Psoas muscle (tissue), 8 donors: ENCODE results near the gene SEC11A. TPM values are rescaled to one million over a fixed set of nuclear protein-coding genes. Genes with fewer than 3 reads are reported as not detected.

Source experiments
- ATAC-seq, 4 donors: fragments of 200-7000 bp; cut with Tn5 transposase; one replicate each; pipeline ENCODE4 v1.9.1; 2020; ENCODE audit warnings: moderate library complexity in 3 of 4, mild to moderate bottlenecking in 2 of 4
- DNase-seq, 2 donors: peaks; one replicate each; pipeline ENCODE4 v3.0.0-alpha.2; 2020
- H3K27ac ChIP-seq: fragments of 200-600 bp; one replicate; pipeline ENCODE4 v1.8.0; 2022
- H3K27me3 ChIP-seq, 3 donors: fragments of 200-600 bp in 1 of 3; one replicate each; pipeline versions ENCODE4 v1.6.1 to v1.8.0; 2013 to 2022; ENCODE audit warnings: low read length in 2 of 3, mild to moderate bottlenecking in 2 of 3, moderate library complexity in 1 of 3; ENCODE audit not compliant: insufficient read depth in 3 of 3
- H3K36me3 ChIP-seq, 2 donors: fragments of 200-600 bp in 1 of 2; one replicate each; pipeline versions ENCODE4 v1.6.1 to v1.8.0; 2013 to 2022; ENCODE audit warnings: low read depth in 1 of 2, mild to moderate bottlenecking in 1 of 2, moderate library complexity in 1 of 2; ENCODE audit not compliant: insufficient read depth in 1 of 2
- H3K4me1 ChIP-seq: fragments of 200-600 bp; one replicate; pipeline ENCODE4 v1.8.0; 2022
- H3K4me3 ChIP-seq: fragments of 200-600 bp; one replicate; pipeline ENCODE4 v1.8.0; 2022; ENCODE audit warnings: mild to moderate bottlenecking
- H3K9me3 ChIP-seq: fragments of 200-600 bp; one replicate; pipeline ENCODE4 v1.8.0; 2022
- CTCF ChIP-seq: fragments of 200-600 bp; IDR thresholded peaks from one replicate; pipeline ENCODE4 v1.8.0; 2022; ENCODE audit warnings: antibody characterized with exemption
- WGBS, 3 donors: extraction: QIAGEN DNeasy Blood & Tissue Kit; methylation state at CpG; one replicate each; pipeline versions ENCODE4 v1.1.6 to v1.1.7; 2013; 5-methylcytosine and 5-hydroxymethylcytosine counted together
- intact Hi-C, 2 donors: fragments of 100-400 bp; cut with DNase I; formaldehyde crosslinking; loops; one replicate each; pipeline versions ENCODE4 v1.11.0 to v1.14.2; 2022
- polyA plus RNA-seq, 3 donors: library from polyadenylated mRNA; stranded (reverse); fragments of 200-250 nt; gene quantifications; one replicate each; pipeline ENCODE4 v1.2.3, GENCODE V29; 2013
- total RNA-seq, 4 donors: library from RNA; stranded (reverse); fragmentation: NEBNext Ultra II Directional in 2 of 4; extraction: Animal tissue kit (Norgen Biotek cat#: 25700) in 2 of 4; gene quantifications; one replicate each; pipeline versions ENCODE4 v1.2.1 to v1.2.4, GENCODE V29; 2021 to 2023
- donor health status: healthy with polysubstance abuse.
- donor health status: DM: no; HTN: no; CAD: no; lungs with moderate emphysema.
- donor health status: Bipolar disorder and iron deficiency.
- donor health status: healthy.
- donor health status: DM: yes; HTN: yes; CAD: no.
- donor health status: DM: no; HTN: no; CAD: no.
- donor health status: DM: no; HTN: no; CAD: no.
- donor health status: DM: yes; HTN: yes; CAD: no.

SEC11A gene
- total and polyA plus RNA-seq, 7 donors = 80.7 to 237 (median 106) TPM

GRCh38 chr15:84684092-84684491 lies 31.8 kb downstream of the SEC11A start:
- H3K27ac ChIP-seq = no peak overlapping the region
- 38 to 92% (median 79%) methylated on average over 1 of the region's 1 CpG for WGBS, 3 donors
- TF ChIP-seq CTCF = no peak
- no peaks in the 10 kb centered on the region for H3K9me3 ChIP-seq
- intact Hi-C loops = no loop called here
- no peaks in the 10 kb centered on the region for H3K4me1 ChIP-seq
- H3K27me3 ChIP-seq = no peaks in the 10 kb centered on the region
- H3K36me3 ChIP-seq = peaks cover 9 to 92% of the 10 kb centered on the region in 2 donors
- H3K4me3 ChIP-seq = no peak overlapping the region
- ATAC-seq (no peak), DNase-seq (no peak)

GRCh38 chr15:84681831-84682230 lies 34.1 kb downstream of the SEC11A start:
- ATAC-seq (peak in 1 of 4 donors; percentile 30), DNase-seq (no peak)
- 94 to 97% (median 95%) methylated on average over 3 of the region's 3 CpGs for WGBS, 3 donors
- H3K4me3 ChIP-seq = no peak overlapping the region
- no peaks in the 10 kb centered on the region for H3K9me3 ChIP-seq
- intact Hi-C loops = no loop called here
- no peak for TF ChIP-seq CTCF
- H3K27me3 ChIP-seq = no peaks in the 10 kb centered on the region
- no peaks in the 10 kb centered on the region for H3K4me1 ChIP-seq
- no peak overlapping the region for H3K27ac ChIP-seq
- H3K36me3 ChIP-seq = peaks cover 9 to 90% of the 10 kb centered on the region in 2 donors

- DNase-seq (no peak), ATAC-seq (no peak)
- Histone ChIP-seq H3K9me3 (no peaks in the 10 kb centered on the region), H3K4me1 (no peaks in the 10 kb centered on the region), H3K4me3 (no peak overlapping the region), H3K27ac (no peak overlapping the region), H3K36me3 (peaks cover 0 to 76% of the 10 kb centered on the region in 2 donors), H3K27me3 (no peaks in the 10 kb centered on the region)
- intact Hi-C loops = no loop called here
- TF ChIP-seq CTCF = no peak
Observed at GRCh38 chr15:84671211-84671610, 44.7 kb downstream of the SEC11A start.

GRCh38 chr15:84669726-84670125 lies 46.2 kb downstream of the SEC11A start:
- 85 to 89% (median 87%) methylated on average over 8 of the region's 8 CpGs for WGBS, 3 donors
- TF ChIP-seq CTCF = no peak
- intact Hi-C loops = loop anchor here (5.0 kb wide), 2 partner anchors 33 to 38 kb away; no protein-coding TSS in a partner anchor

GRCh38 chr15:84668221-84668982 lies 47.5 kb downstream of the SEC11A start:
- WGBS, 3 donors = 95 to 100% (median 96%) methylated on average over 3 of the region's 3 CpGs
- TF ChIP-seq CTCF = no peak
- intact Hi-C loops = loop anchor here (5.0 kb wide), 2 partner anchors 34 to 39 kb away; no protein-coding TSS in a partner anchor
- Histone ChIP-seq H3K27me3 (no peaks in the 10 kb centered on the region), H3K27ac (no peak overlapping the region), H3K9me3 (no peaks in the 10 kb centered on the region), H3K4me3 (no peak overlapping the region), H3K36me3 (peaks cover 0 to 71% of the 10 kb centered on the region in 2 donors), H3K4me1 (no peaks in the 10 kb centered on the region)
- ATAC-seq (no peak), DNase-seq (no peak)

More at GRCh38 chr15:84669726-84670125, 46.2 kb downstream of the SEC11A start:
- no peak for ATAC-seq
- Histone ChIP-seq H3K4me1 (no peaks in the 10 kb centered on the region), H3K27ac (no peak overlapping the region), H3K4me3 (no peak overlapping the region), H3K9me3 (no peaks in the 10 kb centered on the region), H3K36me3 (peaks cover 0 to 78% of the 10 kb centered on the region in 2 donors), H3K27me3 (no peaks in the 10 kb centered on the region)
- no peak for DNase-seq
